HepG2 (cell line): ENCODE results near the gene CENPB. TPM values are rescaled to one million over a fixed set of nuclear protein-coding genes. Genes with fewer than 3 reads are reported as not detected.

ENCODE experiments used
- ATF5 ChIP-seq: sonication (generic); formaldehyde crosslinking; IDR thresholded peaks from 2 replicates; pipeline ENCODE4 v1.4.0; 2020; ENCODE audit warnings: mild to moderate bottlenecking, low read depth, missing genetic modification reagents
- MTF2 ChIP-seq: sonication (generic); formaldehyde crosslinking; IDR thresholded peaks from 2 replicates; pipeline ENCODE4 v1.5.0; 2020; ENCODE audit warnings: missing genetic modification reagents, borderline replicate concordance
- NFKBIZ ChIP-seq: IDR thresholded peaks from 2 replicates; pipeline ENCODE4 v1.6.1; 2018; ENCODE audit warnings: missing genetic modification reagents, missing compliant biosample characterization
- TOE1 ChIP-seq: sonication (generic); formaldehyde crosslinking; IDR thresholded peaks from 2 replicates; pipeline ENCODE4 v1.4.0; 2020; ENCODE audit warnings: mild to moderate bottlenecking, missing genetic modification reagents
- ZNF225 ChIP-seq: sonication (generic); formaldehyde crosslinking; IDR thresholded peaks from 2 replicates; pipeline ENCODE4 v1.4.0; 2020; ENCODE audit warnings: mild to moderate bottlenecking, missing genetic modification reagents
- ZNF230 ChIP-seq: sonication (generic); formaldehyde crosslinking; IDR thresholded peaks from 2 replicates; pipeline ENCODE4 v1.4.0; 2020; ENCODE audit warnings: mild to moderate bottlenecking, missing genetic modification reagents
- ZNF354B ChIP-seq: sonication (generic); formaldehyde crosslinking; IDR thresholded peaks from 2 replicates; pipeline ENCODE4 v1.8.0; 2022; ENCODE audit warnings: mild to moderate bottlenecking, missing genetic modification reagents
- ZNF781 ChIP-seq: sonication (generic); formaldehyde crosslinking; IDR thresholded peaks from 2 replicates; pipeline ENCODE4 v1.5.1; 2020; ENCODE audit warnings: borderline replicate concordance, mild to moderate bottlenecking, missing genetic modification reagents; ENCODE audit errors: not compliant biosample characterization
- polyA plus RNA-seq, 8 experiments: library from polyadenylated mRNA; depleted of rRNA in 3 of 8; stranded (reverse) in 7 of 8; unstranded in 1 of 8; fragments of >200 nt; fragmentation: Illumina TruSeq in 4 of 8; extraction: Trizol in 4 of 8; gene quantifications; 2 replicates each; pipeline versions ENCODE4 v1.2.1 to v1.2.3, GENCODE V29; 2011 to 2016; ENCODE audit warnings: low read depth in 4 of 8, missing spikeins in 1 of 8, mixed read lengths in 1 of 8; ENCODE audit not compliant: insufficient read depth in 1 of 8
- total RNA-seq, 5 experiments: library from RNA; depleted of rRNA; stranded (reverse); fragments of >200 nt; fragmentation: Illumina TruSeq; extraction: Trizol; gene quantifications; 2 replicates each; pipeline ENCODE4 v1.2.3, GENCODE V29; 2016; ENCODE audit warnings: low read depth in 1 of 5
- TF ChIP-seq, protein P1 (sequence below): sonication (generic); formaldehyde crosslinking; IDR thresholded peaks from 2 replicates; pipeline ENCODE4 v1.5.0; 2020; ENCODE audit warnings: mild to moderate bottlenecking, missing genetic modification reagents, borderline replicate concordance
- TF ChIP-seq, protein P2 (sequence below): sonication (generic); formaldehyde crosslinking; IDR thresholded peaks from 2 replicates; pipeline ENCODE4 v1.4.0; 2020; ENCODE audit warnings: missing genetic modification reagents, borderline replicate concordance

CENPB gene
- total and polyA plus RNA-seq, 2 of the 13 experiments (the other 11 are each of a cell fraction or from before 2014, with no cell fraction given) = 10.4 to 54.5 TPM

- TF ChIP-seq, protein P1, sequence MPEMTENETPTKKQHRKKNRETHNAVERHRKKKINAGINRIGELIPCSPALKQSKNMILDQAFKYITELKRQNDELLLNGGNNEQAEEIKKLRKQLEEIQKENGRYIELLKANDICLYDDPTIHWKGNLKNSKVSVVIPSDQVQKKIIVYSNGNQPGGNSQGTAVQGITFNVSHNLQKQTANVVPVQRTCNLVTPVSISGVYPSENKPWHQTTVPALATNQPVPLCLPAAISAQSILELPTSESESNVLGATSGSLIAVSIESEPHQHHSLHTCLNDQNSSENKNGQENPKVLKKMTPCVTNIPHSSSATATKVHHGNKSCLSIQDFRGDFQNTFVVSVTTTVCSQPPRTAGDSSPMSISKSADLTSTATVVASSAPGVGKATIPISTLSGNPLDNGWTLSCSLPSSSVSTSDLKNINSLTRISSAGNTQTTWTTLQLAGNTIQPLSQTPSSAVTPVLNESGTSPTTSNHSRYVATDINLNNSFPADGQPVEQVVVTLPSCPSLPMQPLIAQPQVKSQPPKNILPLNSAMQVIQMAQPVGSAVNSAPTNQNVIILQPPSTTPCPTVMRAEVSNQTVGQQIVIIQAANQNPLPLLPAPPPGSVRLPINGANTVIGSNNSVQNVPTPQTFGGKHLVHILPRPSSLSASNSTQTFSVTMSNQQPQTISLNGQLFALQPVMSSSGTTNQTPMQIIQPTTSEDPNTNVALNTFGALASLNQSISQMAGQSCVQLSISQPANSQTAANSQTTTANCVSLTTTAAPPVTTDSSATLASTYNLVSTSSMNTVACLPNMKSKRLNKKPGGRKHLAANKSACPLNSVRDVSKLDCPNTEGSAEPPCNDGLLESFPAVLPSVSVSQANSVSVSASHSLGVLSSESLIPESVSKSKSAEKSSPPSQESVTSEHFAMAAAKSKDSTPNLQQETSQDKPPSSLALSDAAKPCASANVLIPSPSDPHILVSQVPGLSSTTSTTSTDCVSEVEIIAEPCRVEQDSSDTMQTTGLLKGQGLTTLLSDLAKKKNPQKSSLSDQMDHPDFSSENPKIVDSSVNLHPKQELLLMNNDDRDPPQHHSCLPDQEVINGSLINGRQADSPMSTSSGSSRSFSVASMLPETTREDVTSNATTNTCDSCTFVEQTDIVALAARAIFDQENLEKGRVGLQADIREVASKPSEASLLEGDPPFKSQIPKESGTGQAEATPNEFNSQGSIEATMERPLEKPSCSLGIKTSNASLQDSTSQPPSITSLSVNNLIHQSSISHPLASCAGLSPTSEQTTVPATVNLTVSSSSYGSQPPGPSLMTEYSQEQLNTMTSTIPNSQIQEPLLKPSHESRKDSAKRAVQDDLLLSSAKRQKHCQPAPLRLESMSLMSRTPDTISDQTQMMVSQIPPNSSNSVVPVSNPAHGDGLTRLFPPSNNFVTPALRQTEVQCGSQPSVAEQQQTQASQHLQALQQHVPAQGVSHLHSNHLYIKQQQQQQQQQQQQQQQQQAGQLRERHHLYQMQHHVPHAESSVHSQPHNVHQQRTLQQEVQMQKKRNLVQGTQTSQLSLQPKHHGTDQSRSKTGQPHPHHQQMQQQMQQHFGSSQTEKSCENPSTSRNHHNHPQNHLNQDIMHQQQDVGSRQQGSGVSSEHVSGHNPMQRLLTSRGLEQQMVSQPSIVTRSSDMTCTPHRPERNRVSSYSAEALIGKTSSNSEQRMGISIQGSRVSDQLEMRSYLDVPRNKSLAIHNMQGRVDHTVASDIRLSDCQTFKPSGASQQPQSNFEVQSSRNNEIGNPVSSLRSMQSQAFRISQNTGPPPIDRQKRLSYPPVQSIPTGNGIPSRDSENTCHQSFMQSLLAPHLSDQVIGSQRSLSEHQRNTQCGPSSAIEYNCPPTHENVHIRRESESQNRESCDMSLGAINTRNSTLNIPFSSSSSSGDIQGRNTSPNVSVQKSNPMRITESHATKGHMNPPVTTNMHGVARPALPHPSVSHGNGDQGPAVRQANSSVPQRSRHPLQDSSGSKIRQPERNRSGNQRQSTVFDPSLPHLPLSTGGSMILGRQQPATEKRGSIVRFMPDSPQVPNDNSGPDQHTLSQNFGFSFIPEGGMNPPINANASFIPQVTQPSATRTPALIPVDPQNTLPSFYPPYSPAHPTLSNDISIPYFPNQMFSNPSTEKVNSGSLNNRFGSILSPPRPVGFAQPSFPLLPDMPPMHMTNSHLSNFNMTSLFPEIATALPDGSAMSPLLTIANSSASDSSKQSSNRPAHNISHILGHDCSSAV = no peak
- TF ChIP-seq TOE1 (CRISPR knock-in tag) = no peak
- 0 out of 2 replicates have a peak, but pooled peaks have one; percentile 3 for TF ChIP-seq ZNF225 (CRISPR knock-in tag)
- TF ChIP-seq ZNF354B (CRISPR knock-in tag) = peak; percentile 80; the same call in 1 of the 2 replicates
- peak; percentile 16; the same call in 1 of the 2 replicates for TF ChIP-seq NFKBIZ (CRISPR knock-in tag)
- TF ChIP-seq MTF2 (CRISPR knock-in tag) = 0 out of 2 replicates have a peak, but pooled peaks have one; percentile 14
- 0 out of 2 replicates have a peak, but pooled peaks have one; percentile 6 for TF ChIP-seq ATF5
- 0 out of 2 replicates have a peak, but pooled peaks have one; percentile 4 for TF ChIP-seq ZNF230 (CRISPR knock-in tag)
- no peak for TF ChIP-seq ZNF781
- TF ChIP-seq, protein P2, sequence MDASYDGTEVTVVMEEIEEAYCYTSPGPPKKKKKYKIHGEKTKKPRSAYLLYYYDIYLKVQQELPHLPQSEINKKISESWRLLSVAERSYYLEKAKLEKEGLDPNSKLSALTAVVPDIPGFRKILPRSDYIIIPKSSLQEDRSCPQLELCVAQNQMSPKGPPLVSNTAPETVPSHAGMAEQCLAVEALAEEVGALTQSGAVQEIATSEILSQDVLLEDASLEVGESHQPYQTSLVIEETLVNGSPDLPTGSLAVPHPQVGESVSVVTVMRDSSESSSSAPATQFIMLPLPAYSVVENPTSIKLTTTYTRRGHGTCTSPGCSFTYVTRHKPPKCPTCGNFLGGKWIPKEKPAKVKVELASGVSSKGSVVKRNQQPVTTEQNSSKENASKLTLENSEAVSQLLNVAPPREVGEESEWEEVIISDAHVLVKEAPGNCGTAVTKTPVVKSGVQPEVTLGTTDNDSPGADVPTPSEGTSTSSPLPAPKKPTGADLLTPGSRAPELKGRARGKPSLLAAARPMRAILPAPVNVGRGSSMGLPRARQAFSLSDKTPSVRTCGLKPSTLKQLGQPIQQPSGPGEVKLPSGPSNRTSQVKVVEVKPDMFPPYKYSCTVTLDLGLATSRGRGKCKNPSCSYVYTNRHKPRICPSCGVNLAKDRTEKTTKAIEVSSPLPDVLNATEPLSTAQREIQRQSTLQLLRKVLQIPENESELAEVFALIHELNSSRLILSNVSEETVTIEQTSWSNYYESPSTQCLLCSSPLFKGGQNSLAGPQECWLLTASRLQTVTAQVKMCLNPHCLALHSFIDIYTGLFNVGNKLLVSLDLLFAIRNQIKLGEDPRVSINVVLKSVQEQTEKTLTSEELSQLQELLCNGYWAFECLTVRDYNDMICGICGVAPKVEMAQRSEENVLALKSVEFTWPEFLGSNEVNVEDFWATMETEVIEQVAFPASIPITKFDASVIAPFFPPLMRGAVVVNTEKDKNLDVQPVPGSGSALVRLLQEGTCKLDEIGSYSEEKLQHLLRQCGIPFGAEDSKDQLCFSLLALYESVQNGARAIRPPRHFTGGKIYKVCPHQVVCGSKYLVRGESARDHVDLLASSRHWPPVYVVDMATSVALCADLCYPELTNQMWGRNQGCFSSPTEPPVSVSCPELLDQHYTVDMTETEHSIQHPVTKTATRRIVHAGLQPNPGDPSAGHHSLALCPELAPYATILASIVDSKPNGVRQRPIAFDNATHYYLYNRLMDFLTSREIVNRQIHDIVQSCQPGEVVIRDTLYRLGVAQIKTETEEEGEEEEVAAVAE (CRISPR knock-in tag) = no peak
Measured at GRCh38 chr20:3767110-3767426, 19.5 kb downstream of the CENPB start (continued).
